Activated CD4-positive, alpha-beta memory T cell treated with anti-CD3 and anti-CD28 coated beads, Interleukin-2, amount 10 ng/mL, durations not matched to agents 7 days and 5 days (primary cell): Measurements from ENCODE around the gene LCOR. TPM values are rescaled to one million over a fixed set of nuclear protein-coding genes. Genes with fewer than 3 reads are reported as not detected.

ENCODE experiments used
- CTCF ChIA-PET: fragments of 350-600 bp; sonication (Branson Sonifier 250); formaldehyde crosslinking; loops from one replicate; lab custom pipeline; 2021; ENCODE audit warnings: antibody characterized with exemption, inconsistent platforms; lab: Charles Lee
- POLR2A ChIA-PET: fragments of 350-600 bp; sonication (Branson Sonifier 250); formaldehyde crosslinking; loops from one replicate; lab custom pipeline; 2021; ENCODE audit warnings: antibody characterized with exemption; lab: Charles Lee
- DNase-seq: peaks from one replicate; pipeline ENCODE4 v3.0.0-alpha.2; 2020
- H3K27ac Mint-ChIP-seq: one replicate; pipeline ENCODE4 v1.8.0; 2021; ENCODE audit warnings: mild to moderate bottlenecking, mixed read lengths
- H3K27me3 Mint-ChIP-seq: one replicate; pipeline ENCODE4 v1.8.0; 2021; ENCODE audit warnings: mixed read lengths
- H3K36me3 Mint-ChIP-seq: one replicate; pipeline ENCODE4 v1.8.0; 2021; ENCODE audit warnings: low read depth, mixed read lengths
- H3K4me1 Mint-ChIP-seq: one replicate; pipeline ENCODE4 v1.8.0; 2021; ENCODE audit warnings: mixed read lengths
- H3K4me3 Mint-ChIP-seq: one replicate; pipeline ENCODE4 v1.8.0; 2021; ENCODE audit warnings: mild to moderate bottlenecking, mixed read lengths
- H3K9me3 Mint-ChIP-seq: one replicate; pipeline ENCODE4 v1.8.0; 2021; ENCODE audit warnings: mixed read lengths
- total RNA-seq, 2 experiments: library from RNA; stranded (reverse); gene quantifications; one replicate each; pipeline ENCODE4 v1.2.3, GENCODE V29; 2021

Gene LCOR
- total RNA-seq, 2 experiments from 2014 or later: 25.2 to 25.7 TPM

DNA sequence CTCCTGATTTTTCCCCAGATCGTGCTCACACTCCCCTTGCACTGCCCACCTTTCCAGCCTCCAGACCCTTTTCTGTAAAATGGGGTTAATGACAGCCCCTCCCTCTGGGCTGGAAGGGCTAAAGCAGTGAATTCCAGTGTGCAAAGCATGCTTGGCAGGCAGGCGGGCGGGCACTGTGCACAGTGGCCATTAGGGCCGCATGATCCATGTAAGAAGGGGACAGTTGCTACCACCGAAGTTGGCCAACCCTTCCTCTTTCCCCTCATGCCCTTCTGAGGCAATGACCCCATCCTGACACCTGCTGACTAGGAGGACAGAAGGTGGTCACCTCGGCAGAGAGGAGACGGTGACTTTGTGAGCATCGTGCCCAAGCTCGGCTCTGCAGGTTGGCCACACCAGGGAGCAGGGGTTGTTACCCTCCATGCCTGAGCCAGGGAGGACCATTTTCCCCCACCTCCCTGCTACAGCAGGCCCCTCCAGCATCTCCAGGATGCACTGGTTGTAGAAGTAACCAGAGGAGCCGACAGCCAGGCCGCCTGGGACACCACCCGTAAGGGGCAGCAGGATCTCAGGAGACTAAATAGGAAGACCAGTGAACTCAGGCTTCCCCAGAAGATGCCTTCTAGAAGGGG lies 187.2 kb downstream of the LCOR start:
- Mint-ChIP-seq H3K36me3 (no peaks in the 10 kb centered on the region), H3K27ac (no peak overlapping the region), H3K9me3 (no peaks in the 10 kb centered on the region), H3K27me3 (no peaks in the 10 kb centered on the region), H3K4me3 (no peak overlapping the region), H3K4me1 (peaks cover 26% of the 10 kb centered on the region)
- no peak for DNase-seq
- ChIA-PET CTCF (no interaction called here), POLR2A (no interaction called here)

DNA sequence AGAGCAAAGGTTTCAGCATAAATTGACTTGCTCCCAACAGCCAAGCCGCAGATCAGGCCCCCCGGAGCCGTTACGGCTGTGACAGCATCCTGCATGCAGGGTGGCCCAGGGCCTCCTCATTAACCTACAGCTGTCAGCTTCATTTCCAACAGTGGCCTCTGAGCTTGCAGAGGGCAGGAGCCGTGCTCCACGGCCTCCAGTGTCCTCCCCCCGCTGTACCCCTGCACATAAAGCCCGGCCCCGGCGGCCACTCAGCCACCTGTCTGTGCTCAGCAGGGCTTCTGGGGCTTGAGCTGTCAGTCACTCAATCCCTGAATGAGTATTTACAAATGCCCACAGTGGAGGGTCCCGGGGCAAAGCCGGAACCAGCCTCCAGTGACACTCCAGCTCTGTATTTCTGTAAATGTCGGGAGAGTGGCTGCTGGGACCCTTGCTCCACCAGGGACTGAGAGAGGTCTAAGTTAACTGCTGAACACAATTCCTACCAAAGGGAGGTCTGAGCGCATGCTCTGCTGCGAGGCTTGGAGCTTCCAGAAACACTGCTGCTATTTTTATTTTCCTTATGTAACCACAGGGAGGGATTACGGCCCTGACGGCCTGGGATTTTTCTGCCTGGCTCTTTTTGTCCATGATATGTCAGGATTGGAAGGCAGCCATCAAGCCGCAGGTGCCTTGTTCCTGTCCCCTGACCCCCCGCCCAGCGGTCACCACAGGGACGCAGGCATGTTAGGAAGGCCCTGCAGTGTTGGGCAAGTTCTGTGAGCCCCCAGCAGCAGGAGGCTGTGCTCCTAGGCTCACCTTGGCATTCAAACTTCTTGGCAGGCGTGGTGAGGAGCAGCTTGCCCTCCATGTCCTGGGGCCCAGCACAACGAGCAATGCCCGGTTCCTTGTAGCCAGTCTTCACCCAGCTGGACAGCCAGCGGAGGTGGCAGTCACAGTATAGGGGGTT lies 188.6 kb downstream of the LCOR start:
- Mint-ChIP-seq H3K36me3 (no peaks in the 10 kb centered on the region), H3K9me3 (no peaks in the 10 kb centered on the region), H3K27me3 (no peaks in the 10 kb centered on the region), H3K27ac (no peak overlapping the region), H3K4me3 (no peak overlapping the region), H3K4me1 (peaks cover 20% of the 10 kb centered on the region)
- no peak for DNase-seq
- POLR2A ChIA-PET: no interaction called here
- CTCF ChIA-PET: interaction anchor here (0.6 to 1.8 kb wide), 2 partner anchors 17 to 189 kb away, joined by 3 to 5 read pairs; no protein-coding TSS in a partner anchor

DNA sequence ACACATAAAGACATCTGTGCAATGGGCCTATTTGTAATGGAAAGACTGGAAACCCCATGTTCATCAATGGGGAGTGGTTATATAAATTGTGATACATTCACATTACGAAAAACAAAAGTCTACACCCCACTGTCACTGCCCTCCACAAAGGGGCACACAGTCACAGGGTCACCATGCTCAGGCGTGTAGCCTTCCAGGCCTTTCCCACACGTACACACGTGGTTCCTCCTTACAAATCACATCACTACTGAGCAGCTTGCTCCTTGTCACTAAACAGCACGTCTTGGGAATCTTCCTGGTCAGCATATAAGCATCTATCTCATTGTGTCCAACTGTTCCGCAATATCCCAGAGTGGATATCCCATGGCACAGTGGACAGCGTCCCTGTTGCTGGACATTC lies 190.5 kb downstream of the LCOR start:
- no peaks in the 10 kb centered on the region for H3K36me3 Mint-ChIP-seq
- no peak overlapping the region for H3K27ac Mint-ChIP-seq
- no peaks in the 10 kb centered on the region for H3K9me3 Mint-ChIP-seq
- POLR2A ChIA-PET: no interaction called here
- H3K4me3 Mint-ChIP-seq: no peak overlapping the region
- peaks cover 4% of the 10 kb centered on the region for H3K27me3 Mint-ChIP-seq
- peaks cover 7% of the 10 kb centered on the region for H3K4me1 Mint-ChIP-seq
- no peak for DNase-seq
- CTCF ChIA-PET: interaction anchor here (3.9 to 6.9 kb wide), 2 partner anchors 14 to 112 kb away, joined by 35 to 67 read pairs; no protein-coding TSS in a partner anchor

DNA sequence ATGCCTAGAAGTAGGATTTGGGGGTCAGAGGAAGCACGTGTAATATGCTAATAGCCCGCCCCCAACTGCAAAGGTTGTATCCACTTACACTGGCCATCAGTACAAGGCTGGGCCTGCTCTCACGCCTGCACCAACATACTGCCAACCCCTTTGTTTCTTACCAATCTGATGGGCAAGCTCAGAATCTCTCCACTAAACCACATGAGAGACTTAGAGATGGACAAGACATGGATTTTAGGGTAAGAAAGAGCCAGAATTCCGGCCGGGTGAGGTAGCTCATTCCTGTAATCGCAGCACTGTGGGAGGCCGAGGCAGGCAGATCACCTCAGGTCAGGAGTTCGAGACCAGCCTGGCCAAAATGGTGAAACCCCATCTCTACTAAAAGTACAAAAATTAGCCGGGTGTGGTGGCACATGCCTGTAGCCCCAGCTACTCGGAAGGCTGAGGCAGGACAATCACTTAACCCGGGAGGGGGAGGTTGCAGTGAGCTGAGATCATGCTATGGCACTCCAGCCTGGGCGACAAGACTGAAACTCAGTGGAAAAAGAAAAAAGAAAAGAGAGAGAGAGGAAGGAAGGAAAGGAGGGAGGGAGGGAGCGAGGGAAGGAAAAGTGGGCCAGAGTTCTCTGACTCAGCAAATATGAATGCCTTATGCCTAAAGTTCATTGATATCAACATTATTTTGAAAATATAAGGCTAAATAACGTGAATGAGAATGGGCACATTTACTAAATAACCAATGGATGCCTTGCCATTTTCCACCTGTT lies 191.5 kb downstream of the LCOR start:
- DNase-seq: no peak
- H3K4me3 Mint-ChIP-seq: no peak overlapping the region
- no peaks in the 10 kb centered on the region for H3K36me3 Mint-ChIP-seq
- H3K27me3 Mint-ChIP-seq: peaks cover 12% of the 10 kb centered on the region
- peaks cover 6% of the 10 kb centered on the region for H3K4me1 Mint-ChIP-seq
- H3K9me3 Mint-ChIP-seq: no peaks in the 10 kb centered on the region
- H3K27ac Mint-ChIP-seq: no peak overlapping the region
- CTCF ChIA-PET: interaction anchor here (1.6 to 6.9 kb wide), 3 partner anchors 13 to 383 kb away, joined by 6 to 67 read pairs (median 35); no protein-coding TSS in a partner anchor
- POLR2A ChIA-PET: no interaction called here

DNA sequence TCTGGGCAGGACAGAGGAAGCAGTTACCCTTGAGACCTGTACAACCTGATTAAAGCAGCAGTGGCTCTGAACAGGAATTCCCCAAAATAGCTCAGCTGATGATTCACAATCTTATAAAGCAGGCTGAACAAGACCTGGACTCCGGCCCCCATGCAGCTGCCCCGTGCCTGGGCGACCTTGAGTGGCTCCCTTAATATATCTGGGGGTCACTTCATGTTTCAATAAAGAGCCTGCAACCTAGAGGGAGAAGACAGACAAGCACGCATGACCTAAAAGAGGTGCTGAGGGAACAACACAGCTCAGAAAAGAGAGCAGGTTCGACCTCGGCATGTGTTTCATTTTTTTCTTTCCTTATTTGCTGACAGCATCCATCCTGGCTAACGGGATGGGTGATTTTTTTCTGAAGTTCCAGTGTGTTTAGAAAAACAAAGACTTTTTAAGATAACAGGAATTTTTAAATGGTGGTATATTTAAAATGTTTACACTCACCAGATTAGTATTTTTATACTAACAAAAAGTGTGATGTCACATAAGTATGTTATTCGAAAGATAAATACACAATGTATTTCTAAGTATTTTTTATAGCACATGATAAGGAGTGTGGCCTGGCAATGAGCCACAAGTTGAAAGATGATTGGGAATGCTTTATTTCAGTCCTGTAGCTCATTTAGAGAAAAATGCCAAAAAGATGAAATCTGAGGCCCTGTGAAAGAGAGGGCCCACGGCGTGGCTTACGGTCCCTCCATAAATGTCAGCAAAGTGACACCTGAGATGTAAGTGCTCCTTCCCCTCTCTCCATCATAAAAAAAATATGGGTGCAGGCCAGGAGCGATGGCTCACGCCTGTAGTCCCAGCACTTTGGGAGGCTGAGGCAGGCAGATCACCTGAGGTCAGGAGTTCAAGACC lies 192.3 kb downstream of the LCOR start:
- Mint-ChIP-seq H3K27me3 (peaks cover 14% of the 10 kb centered on the region), H3K4me1 (peaks cover 6% of the 10 kb centered on the region), H3K9me3 (no peaks in the 10 kb centered on the region), H3K27ac (no peak overlapping the region), H3K4me3 (no peak overlapping the region), H3K36me3 (no peaks in the 10 kb centered on the region)
- no peak for DNase-seq
- ChIA-PET POLR2A (no interaction called here), CTCF (interaction anchor here (0.9 to 6.9 kb wide), 19 partner anchors 7 to 384 kb away, joined by 3 to 67 read pairs (median 5); no protein-coding TSS in a partner anchor)

DNA sequence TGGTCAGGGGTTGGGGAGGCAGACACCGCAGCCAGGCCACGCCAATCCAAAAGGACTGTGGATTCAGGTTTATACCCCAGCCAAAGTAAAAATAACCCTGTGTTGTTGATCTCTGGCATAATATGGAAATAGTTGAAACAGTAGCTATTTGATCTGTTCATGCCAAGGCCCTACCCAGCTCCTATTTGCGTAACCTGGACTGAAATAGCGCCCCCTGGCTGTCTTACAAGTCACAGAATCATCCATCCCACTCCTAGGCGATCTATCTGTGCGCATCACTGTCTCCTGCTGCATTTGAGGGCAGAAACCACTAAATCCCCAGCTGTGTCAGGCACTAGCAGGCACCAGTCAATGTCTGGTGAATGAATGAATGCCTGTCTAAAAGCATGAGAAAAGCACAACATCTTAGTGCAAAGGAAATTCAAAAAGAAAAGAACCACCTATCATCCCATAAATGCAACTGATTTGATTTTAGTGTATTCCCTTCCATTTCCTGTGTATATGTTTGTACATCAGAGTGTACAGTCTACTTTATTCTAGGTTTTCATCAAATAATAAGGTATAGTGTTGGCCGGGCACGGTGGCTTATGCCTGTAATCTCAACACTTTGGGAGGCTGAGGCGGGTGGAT lies 193.6 kb downstream of the LCOR start:
- no peaks in the 10 kb centered on the region for H3K36me3 Mint-ChIP-seq
- peaks cover 14% of the 10 kb centered on the region for H3K27me3 Mint-ChIP-seq
- ChIA-PET POLR2A (no interaction called here), CTCF (interaction anchor here (0.6 to 6.9 kb wide), 33 partner anchors 9 to 651 kb away, joined by 3 to 67 read pairs (median 4); no protein-coding TSS in a partner anchor)
- H3K27ac Mint-ChIP-seq: no peak overlapping the region
- DNase-seq: peak; percentile 61
- H3K9me3 Mint-ChIP-seq: no peaks in the 10 kb centered on the region
- peaks cover 6% of the 10 kb centered on the region for H3K4me1 Mint-ChIP-seq
- H3K4me3 Mint-ChIP-seq: no peak overlapping the region

DNA sequence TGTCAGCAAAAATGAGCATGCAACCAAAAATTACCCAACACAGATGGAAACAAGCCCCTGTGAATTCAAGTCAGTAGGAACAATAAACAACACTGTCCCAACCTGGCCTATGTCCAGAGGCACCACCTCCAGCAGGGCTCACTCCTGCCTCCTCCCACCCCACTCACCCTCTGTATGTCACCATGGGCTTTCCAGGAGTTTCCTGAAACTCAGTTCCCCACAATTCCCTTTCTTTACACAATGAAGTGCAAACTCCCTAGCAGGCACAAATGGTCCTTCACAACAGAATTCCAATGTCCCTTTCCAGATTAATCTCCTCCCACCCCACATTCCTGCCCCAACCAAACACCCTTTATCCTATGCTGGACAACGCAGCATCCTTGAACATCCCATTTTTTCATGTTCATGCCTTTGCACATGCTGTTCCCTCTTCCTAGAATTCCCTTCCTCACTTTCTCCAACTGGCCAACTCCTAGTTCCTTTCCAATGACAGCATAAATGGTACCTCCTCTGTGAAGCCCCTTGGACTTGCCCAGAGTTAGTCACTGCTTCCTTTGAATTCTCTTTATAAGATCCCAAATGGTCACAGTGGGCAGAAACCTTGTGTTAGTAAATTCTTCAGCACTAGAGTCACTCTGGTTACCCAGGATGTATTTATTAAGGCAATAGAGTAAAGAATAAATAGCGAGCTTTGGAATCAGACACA lies 196.2 kb downstream of the LCOR start:
- CTCF ChIA-PET: interaction anchor here (0.9 to 6.9 kb wide), 3 partner anchors 8 to 45 kb away, joined by 3 to 67 read pairs (median 5); no protein-coding TSS in a partner anchor
- Mint-ChIP-seq H3K27me3 (peaks cover 15% of the 10 kb centered on the region), H3K27ac (no peak overlapping the region), H3K4me1 (no peaks in the 10 kb centered on the region), H3K9me3 (no peaks in the 10 kb centered on the region), H3K36me3 (no peaks in the 10 kb centered on the region), H3K4me3 (no peak overlapping the region)
- POLR2A ChIA-PET: no interaction called here
- no peak for DNase-seq

DNA sequence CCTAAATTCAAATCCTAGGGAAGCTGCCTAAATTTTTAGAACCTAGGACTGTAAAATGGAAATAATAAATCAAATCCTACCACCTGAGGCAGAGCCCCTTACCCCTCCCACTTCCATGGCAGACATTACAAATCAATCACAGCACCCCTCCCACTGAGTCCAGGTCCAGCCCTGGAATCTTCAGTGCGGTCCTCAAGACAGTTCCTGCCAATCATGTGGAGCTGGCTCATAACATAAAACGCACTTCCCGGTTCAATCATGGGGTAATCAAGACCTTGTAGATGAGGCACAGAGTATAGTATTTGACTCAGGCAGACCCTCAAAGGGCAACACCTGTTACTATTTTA lies 196.7 kb downstream of the LCOR start:
- H3K36me3 Mint-ChIP-seq: no peaks in the 10 kb centered on the region
- peaks cover 15% of the 10 kb centered on the region for H3K27me3 Mint-ChIP-seq
- POLR2A ChIA-PET: no interaction called here
- no peaks in the 10 kb centered on the region for H3K9me3 Mint-ChIP-seq
- no peak overlapping the region for H3K4me3 Mint-ChIP-seq
- no peak overlapping the region for H3K27ac Mint-ChIP-seq
- DNase-seq: no peak
- H3K4me1 Mint-ChIP-seq: no peaks in the 10 kb centered on the region
- CTCF ChIA-PET: interaction anchor here (6.9 kb wide), 1 partner anchor 8 kb away, joined by 67 read pairs; no protein-coding TSS in a partner anchor

DNA sequence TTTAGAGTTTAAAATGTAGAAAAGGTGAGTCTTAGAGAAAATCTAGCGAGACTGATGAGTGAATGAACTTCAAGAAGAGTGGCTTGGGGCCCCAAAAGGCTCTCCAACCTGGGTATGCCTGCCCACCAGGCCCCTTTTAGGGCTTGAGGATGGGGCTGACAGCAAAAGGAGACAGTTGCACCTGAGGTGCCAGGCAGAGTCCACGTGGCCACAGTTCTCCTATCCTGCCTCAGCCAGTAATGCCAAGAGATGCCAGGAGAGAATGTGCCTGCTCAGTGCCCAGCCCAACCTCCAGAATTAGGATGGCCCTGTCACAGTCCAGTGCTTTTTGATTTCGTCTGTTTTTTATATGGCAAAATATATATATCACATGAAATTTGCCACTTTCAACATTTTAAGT lies 197.2 kb downstream of the LCOR start:
- ChIA-PET CTCF (interaction anchor here (6.9 kb wide), 1 partner anchor 7 kb away, joined by 67 read pairs; no protein-coding TSS in a partner anchor), POLR2A (no interaction called here)
- no peak overlapping the region for H3K27ac Mint-ChIP-seq
- no peak for DNase-seq
- H3K9me3 Mint-ChIP-seq: no peaks in the 10 kb centered on the region
- no peaks in the 10 kb centered on the region for H3K36me3 Mint-ChIP-seq
- peaks cover 15% of the 10 kb centered on the region for H3K27me3 Mint-ChIP-seq
- no peak overlapping the region for H3K4me3 Mint-ChIP-seq
- no peaks in the 10 kb centered on the region for H3K4me1 Mint-ChIP-seq

DNA sequence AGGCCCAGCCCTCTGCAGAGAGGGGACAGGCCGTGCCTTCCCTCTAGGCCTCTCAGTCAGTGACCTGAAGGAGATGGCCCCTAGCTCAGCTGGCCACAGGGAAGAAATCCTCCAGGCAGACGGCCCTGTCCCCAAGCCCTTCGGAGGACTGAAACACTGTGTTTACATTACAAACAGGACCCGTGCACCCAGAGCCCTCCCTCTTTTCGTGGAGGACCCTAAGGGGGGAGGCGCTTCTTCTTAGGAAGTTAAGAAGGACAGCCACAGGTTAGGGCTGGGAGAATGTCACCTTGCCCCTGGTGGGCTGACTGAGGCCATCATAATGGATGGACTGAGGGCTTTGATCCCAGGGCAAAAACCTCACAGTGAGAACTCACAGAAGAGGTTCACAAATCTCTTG lies 198.8 kb downstream of the LCOR start:
- DNase-seq: no peak
- CTCF ChIA-PET: no interaction called here
- no peaks in the 10 kb centered on the region for H3K9me3 Mint-ChIP-seq
- H3K27me3 Mint-ChIP-seq: peaks cover 17% of the 10 kb centered on the region
- H3K4me3 Mint-ChIP-seq: no peak overlapping the region
- H3K36me3 Mint-ChIP-seq: no peaks in the 10 kb centered on the region
- H3K4me1 Mint-ChIP-seq: no peaks in the 10 kb centered on the region
- H3K27ac Mint-ChIP-seq: no peak overlapping the region
- POLR2A ChIA-PET: no interaction called here

DNA sequence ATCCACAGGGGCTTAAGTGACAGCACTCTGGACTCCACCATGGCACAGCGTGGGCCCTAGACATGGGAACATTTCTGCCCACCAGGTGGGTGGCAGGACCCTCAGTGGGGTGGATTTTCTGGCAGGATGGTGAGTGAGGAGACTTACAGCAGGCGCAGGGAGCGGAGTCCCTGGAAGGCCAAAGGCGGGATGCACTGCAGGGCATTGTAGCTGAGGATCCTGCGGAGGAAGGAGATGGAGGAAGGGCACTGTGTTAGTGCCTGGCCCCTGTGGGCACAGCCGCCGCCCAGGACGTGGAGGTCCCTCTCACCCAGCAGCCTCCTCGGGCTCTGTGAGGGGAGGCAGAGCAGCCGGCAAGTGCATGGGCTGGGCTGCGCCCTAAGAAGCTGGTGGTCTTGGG lies 199.4 kb downstream of the LCOR start:
- no peak for DNase-seq
- Mint-ChIP-seq H3K27ac (no peak overlapping the region), H3K27me3 (peaks cover 19% of the 10 kb centered on the region), H3K9me3 (no peaks in the 10 kb centered on the region), H3K4me3 (no peak overlapping the region), H3K4me1 (no peaks in the 10 kb centered on the region), H3K36me3 (no peaks in the 10 kb centered on the region)
- POLR2A ChIA-PET: no interaction called here
- CTCF ChIA-PET: no interaction called here
